ENCODE results near the gene NCAPG2.

The NCAPG2 gene

GRCh38 chr7:158730383-158731346, 26.1 kb upstream of the NCAPG2 start:
- H4K20me1 ChIP-seq (ENCODE audit: insufficient read depth, low read length, poor library complexity, severe bottlenecking): no peaks in the 10 kb centered on the region
- H3K79me2 ChIP-seq (ENCODE audit: insufficient read depth, low read length): no peaks in the 10 kb centered on the region
- H3K9ac ChIP-seq (ENCODE audit: low read depth, low read length, poor library complexity, severe bottlenecking): no peak overlapping the region
- TF ChIP-seq EZH2phosphoT487 (IDR thresholded peaks at IDR 0.05; ENCODE audit: borderline replicate concordance) (no peak), CTCF (conservative IDR thresholded peaks at IDR 0.05; ENCODE audit: low read length) (no peak)
- H3K4me1 ChIP-seq (ENCODE audit: insufficient read depth, low read length, poor library complexity, severe bottlenecking): no peaks in the 10 kb centered on the region
- no peak overlapping the region for H3K4me2 ChIP-seq (ENCODE audit: low read depth, low read length, poor library complexity, severe bottlenecking)
- H3F3A ChIP-seq (ENCODE audit: low read depth): peaks cover 2% of the 10 kb centered on the region; the same call in 1 of the 2 replicates
- H3K27me3 ChIP-seq (ENCODE audit: insufficient read depth, low read length, poor library complexity, severe bottlenecking): no peaks in the 10 kb centered on the region
- no peaks in the 10 kb centered on the region for H3K9me3 ChIP-seq (ENCODE audit: insufficient read depth, low read depth, low read length)
- no peak overlapping the region for H2AFZ ChIP-seq (ENCODE audit: low read length)
- peaks cover 31% of the 10 kb centered on the region; the same call in 1 of the 2 replicates for H3K36me3 ChIP-seq (ENCODE audit: insufficient read depth, low read length)
- H3K9me2 ChIP-seq (replicated peaks; ENCODE audit: low read depth, low read length): no peaks in the 10 kb centered on the region
- no peak overlapping the region for H3K4me3 ChIP-seq (ENCODE audit: low read length, poor library complexity, severe bottlenecking)

GRCh38 chr7:158729646-158730382, 25.2 kb upstream of the NCAPG2 start:
- Histone ChIP-seq H3K4me1 (ENCODE audit: insufficient read depth, low read length, poor library complexity, severe bottlenecking) (no peaks in the 10 kb centered on the region), H2AFZ (ENCODE audit: low read length) (no peak overlapping the region), H3K27me3 (ENCODE audit: insufficient read depth, low read length, poor library complexity, severe bottlenecking) (no peaks in the 10 kb centered on the region), H3K4me2 (ENCODE audit: low read depth, low read length, poor library complexity, severe bottlenecking) (no peak overlapping the region), H3F3A (ENCODE audit: low read depth) (peaks cover 2% of the 10 kb centered on the region; the same call in 1 of the 2 replicates), H3K36me3 (ENCODE audit: insufficient read depth, low read length) (peaks cover 22% of the 10 kb centered on the region; the same call in 1 of the 2 replicates), H3K9me3 (ENCODE audit: insufficient read depth, low read depth, low read length) (no peaks in the 10 kb centered on the region), H3K9ac (ENCODE audit: low read depth, low read length, poor library complexity, severe bottlenecking) (no peak overlapping the region), H3K4me3 (ENCODE audit: low read length, poor library complexity, severe bottlenecking) (no peak overlapping the region), H3K9me2 (replicated peaks; ENCODE audit: low read depth, low read length) (no peaks in the 10 kb centered on the region), H3K79me2 (ENCODE audit: insufficient read depth, low read length) (no peaks in the 10 kb centered on the region), H4K20me1 (ENCODE audit: insufficient read depth, low read length, poor library complexity, severe bottlenecking) (no peaks in the 10 kb centered on the region)
- no peak for TF ChIP-seq CTCF (conservative IDR thresholded peaks at IDR 0.05; ENCODE audit: low read length)
- no peak for TF ChIP-seq EZH2phosphoT487 (IDR thresholded peaks at IDR 0.05; ENCODE audit: borderline replicate concordance)

GRCh38 chr7:158728911-158729645, 24.5 kb upstream of the NCAPG2 start:
- TF ChIP-seq EZH2phosphoT487 (IDR thresholded peaks at IDR 0.05; ENCODE audit: borderline replicate concordance) (no peak), CTCF (conservative IDR thresholded peaks at IDR 0.05; ENCODE audit: low read length) (no peak)

More at GRCh38 chr7:158728911-158729645, 24.5 kb upstream of the NCAPG2 start:
- Histone ChIP-seq H3F3A (ENCODE audit: low read depth) (peaks cover 2% of the 10 kb centered on the region; the same call in 1 of the 2 replicates), H3K79me2 (ENCODE audit: insufficient read depth, low read length) (no peaks in the 10 kb centered on the region), H3K4me2 (ENCODE audit: low read depth, low read length, poor library complexity, severe bottlenecking) (no peak overlapping the region), H3K4me1 (ENCODE audit: insufficient read depth, low read length, poor library complexity, severe bottlenecking) (no peaks in the 10 kb centered on the region), H2AFZ (ENCODE audit: low read length) (no peak overlapping the region), H3K9ac (ENCODE audit: low read depth, low read length, poor library complexity, severe bottlenecking) (no peak overlapping the region), H3K9me3 (ENCODE audit: insufficient read depth, low read depth, low read length) (no peaks in the 10 kb centered on the region), H4K20me1 (ENCODE audit: insufficient read depth, low read length, poor library complexity, severe bottlenecking) (no peaks in the 10 kb centered on the region), H3K27me3 (ENCODE audit: insufficient read depth, low read length, poor library complexity, severe bottlenecking) (no peaks in the 10 kb centered on the region), H3K9me2 (replicated peaks; ENCODE audit: low read depth, low read length) (no peaks in the 10 kb centered on the region), H3K4me3 (ENCODE audit: low read length, poor library complexity, severe bottlenecking) (no peak overlapping the region), H3K36me3 (ENCODE audit: insufficient read depth, low read length) (peaks cover 15% of the 10 kb centered on the region; the same call in 1 of the 2 replicates)

Data from Loucy (cell line).